SU-DHL-6 (cell line): ENCODE data around the gene RND3.

Experiments
- EZH2phosphoT487 ChIP-seq: fragments of 200-600 bp; sonication (generic), shearing (Covaris generic); conservative IDR thresholded peaks from 2 replicates; pipeline ENCODE4 v1.6.1; 2018; ENCODE audit warnings: mild to moderate bottlenecking, antibody characterized with exemption, low read length, moderate library complexity, mixed read lengths
- TF ChIP-seq, protein P1 (sequence below): fragments of 200-600 bp; sonication (generic); IDR thresholded peaks from one replicate; pipeline ENCODE4 v1.5.1; 2017; ENCODE audit warnings: antibody characterized with exemption, mild to moderate bottlenecking, low read length, moderate library complexity; ENCODE audit not compliant: insufficient read depth, poor library complexity, severe bottlenecking

DNA sequence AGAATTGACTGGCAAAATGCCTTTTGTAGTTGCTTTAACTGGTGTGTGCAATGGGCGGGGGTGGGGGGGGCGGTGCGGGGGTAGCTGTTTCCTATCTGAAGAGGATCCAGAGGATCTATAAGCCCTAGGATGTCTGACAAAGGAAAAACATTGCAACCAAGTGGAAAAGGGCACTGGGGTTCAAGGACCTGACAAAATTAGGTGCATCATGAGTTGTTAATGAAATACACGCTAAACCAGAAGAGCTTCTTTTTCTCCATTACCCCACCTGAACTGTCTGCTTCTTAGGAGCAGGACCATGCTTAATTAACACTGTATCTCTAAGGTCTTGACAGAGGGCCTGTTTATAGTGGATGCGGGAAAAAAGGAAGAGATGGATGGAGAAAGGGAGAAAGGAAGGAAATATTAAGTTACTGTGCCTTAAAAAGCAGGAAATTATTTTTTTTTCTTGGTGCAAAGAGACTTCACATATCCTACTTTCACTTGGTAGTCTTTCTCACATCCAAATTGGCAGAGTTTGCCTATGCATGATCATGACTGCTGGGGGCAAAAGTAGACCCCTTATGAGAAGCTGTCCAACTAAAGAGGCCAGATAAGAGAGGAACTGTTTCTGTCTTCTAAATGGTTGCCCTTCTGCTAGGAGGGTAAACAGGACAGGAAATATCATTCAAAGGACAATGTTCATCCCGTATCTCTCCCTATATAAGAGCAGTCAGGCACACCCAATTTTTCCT lies 4.6 kb downstream of the RND3 start:
- TF ChIP-seq, protein P1, sequence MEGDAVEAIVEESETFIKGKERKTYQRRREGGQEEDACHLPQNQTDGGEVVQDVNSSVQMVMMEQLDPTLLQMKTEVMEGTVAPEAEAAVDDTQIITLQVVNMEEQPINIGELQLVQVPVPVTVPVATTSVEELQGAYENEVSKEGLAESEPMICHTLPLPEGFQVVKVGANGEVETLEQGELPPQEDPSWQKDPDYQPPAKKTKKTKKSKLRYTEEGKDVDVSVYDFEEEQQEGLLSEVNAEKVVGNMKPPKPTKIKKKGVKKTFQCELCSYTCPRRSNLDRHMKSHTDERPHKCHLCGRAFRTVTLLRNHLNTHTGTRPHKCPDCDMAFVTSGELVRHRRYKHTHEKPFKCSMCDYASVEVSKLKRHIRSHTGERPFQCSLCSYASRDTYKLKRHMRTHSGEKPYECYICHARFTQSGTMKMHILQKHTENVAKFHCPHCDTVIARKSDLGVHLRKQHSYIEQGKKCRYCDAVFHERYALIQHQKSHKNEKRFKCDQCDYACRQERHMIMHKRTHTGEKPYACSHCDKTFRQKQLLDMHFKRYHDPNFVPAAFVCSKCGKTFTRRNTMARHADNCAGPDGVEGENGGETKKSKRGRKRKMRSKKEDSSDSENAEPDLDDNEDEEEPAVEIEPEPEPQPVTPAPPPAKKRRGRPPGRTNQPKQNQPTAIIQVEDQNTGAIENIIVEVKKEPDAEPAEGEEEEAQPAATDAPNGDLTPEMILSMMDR, result no peak
- no peak for TF ChIP-seq EZH2phosphoT487
